K562 (cell line): ENCODE measurements around the gene DYNC1I1. TPM values are rescaled to one million over a fixed set of nuclear protein-coding genes. Genes with fewer than 3 reads are reported as not detected.

Experiments
- ATAC-seq: fragments of 200-7000 bp; cut with Tn5 transposase; 3 replicates; pipeline ENCODE4 v1.9.1; 2020; ENCODE audit warnings: moderate library complexity
- BruUV-seq: library from RNA; stranded (reverse); fragments of 400-500 nt; replicated peaks from 2 replicates; lab custom pipeline; 2021; lab: Mats Ljungman, UMichigan
- CTCF ChIA-PET: fragments of 300-600 bp; formaldehyde crosslinking; extraction: SDS; loops from one replicate; lab custom pipeline; 2021; ENCODE audit warnings: low intra/inter-chr PET ratio; lab: Yijun Ruan, JAX
- POLR2A ChIA-PET: fragments of 300-600, 350-650 bp; sonication (Branson Sonifier 250); formaldehyde crosslinking; extraction: SDS; loops from one replicate; lab custom pipeline; 2021; ENCODE audit warnings: antibody characterized with exemption, inconsistent platforms; lab: Yijun Ruan, JAX
- DNase-seq, 4 experiments: peaks; one replicate each; pipeline versions ENCODE4 v3.0.0 to v3.0.0-alpha.2; 2011 to 2018; ENCODE audit warnings: low spot score in 3 of 4, mixed read lengths in 3 of 4; ENCODE audit errors: extremely low read depth in 1 of 4
- FAIRE-seq: peaks from 2 replicates; lab custom pipeline; 2011; peaks lifted over from hg19 to GRCh38; lab: Jason Lieb, UNC
- H2AFZ ChIP-seq: 2 replicates; pipeline ENCODE4 v1.6.0; 2011; ENCODE audit warnings: low read depth, low read length, control low read depth, inconsistent platforms
- H3K27ac ChIP-seq: fragments of 200-600 bp; 3 replicates; pipeline ENCODE4 v1.8.0; 2011; ENCODE audit warnings: low read depth, mild to moderate bottlenecking, control low read depth, inconsistent platforms, low read length, moderate library complexity, mixed read lengths; ENCODE audit errors: extremely low read depth
- H3K27me3 ChIP-seq, 2 experiments: fragments of 300-600 bp in 1 of 2; 2 replicates in 1 of 2; 3 replicates in 1 of 2; pipeline versions ENCODE4 v1.6.0 to v1.8.0; 2011; ENCODE audit warnings: inconsistent platforms in 2 of 2, low read length in 2 of 2, mild to moderate bottlenecking in 1 of 2, mixed read lengths in 1 of 2, moderate library complexity in 1 of 2; ENCODE audit not compliant: control insufficient read depth in 2 of 2, insufficient read depth in 2 of 2
- H3K36me3 ChIP-seq: fragments of 300-600 bp; 3 replicates; pipeline ENCODE4 v1.8.0; 2011; ENCODE audit warnings: mild to moderate bottlenecking, low read length, inconsistent platforms; ENCODE audit not compliant: control insufficient read depth, insufficient read depth
- H3K4me1 ChIP-seq, 2 experiments: fragments of 200-600 bp in 1 of 2; replicated peaks in 1 of 2; 2 replicates in 1 of 2; 3 replicates in 1 of 2; pipeline versions ENCODE4 v1.5.1 to v1.8.0; 2011; ENCODE audit warnings: inconsistent platforms in 2 of 2, low read length in 2 of 2, mild to moderate bottlenecking in 1 of 2, mixed read lengths in 1 of 2, moderate library complexity in 1 of 2; ENCODE audit not compliant: control insufficient read depth in 2 of 2, insufficient read depth in 2 of 2
- H3K4me2 ChIP-seq: 2 replicates; pipeline ENCODE4 v1.6.1; 2011; ENCODE audit warnings: low read length, control low read depth, inconsistent platforms, mixed read lengths; ENCODE audit not compliant: insufficient read depth
- H3K4me3 ChIP-seq: fragments of 200-600 bp; sonication (generic), shearing (Covaris generic); 2 replicates; pipeline ENCODE4 v1.5.1; 2016; ENCODE audit warnings: control low read depth, inconsistent platforms
- H3K79me2 ChIP-seq: fragments of 200-600 bp; 3 replicates; pipeline ENCODE4 v1.8.0; 2011; ENCODE audit warnings: low read length, inconsistent platforms; ENCODE audit not compliant: control insufficient read depth, insufficient read depth
- H3K9ac ChIP-seq, 2 experiments: 2 replicates each; pipeline versions ENCODE4 v1.6.0 to v1.6.1; 2011; ENCODE audit warnings: low read depth in 2 of 2, low read length in 2 of 2, control low read depth in 1 of 2, inconsistent platforms in 1 of 2, mild to moderate bottlenecking in 1 of 2, mixed read lengths in 1 of 2; ENCODE audit not compliant: insufficient read depth in 1 of 2
- H3K9me1 ChIP-seq: one replicate; pipeline ENCODE4 v1.6.0; 2011; ENCODE audit warnings: inconsistent platforms, mild to moderate bottlenecking, low read length, moderate library complexity; ENCODE audit not compliant: control insufficient read depth, insufficient read depth
- H3K9me3 ChIP-seq: replicated peaks from 2 replicates; pipeline ENCODE4 v1.5.1; 2011; ENCODE audit warnings: low read depth, low read length, inconsistent platforms; ENCODE audit not compliant: control insufficient read depth, insufficient read depth
- H4K20me1 ChIP-seq: replicated peaks from 2 replicates; pipeline ENCODE4 v1.6.1; 2011; ENCODE audit warnings: low read length, inconsistent platforms, mixed read lengths; ENCODE audit not compliant: control insufficient read depth, insufficient read depth
- MTA3 ChIP-seq: fragments of 450-650 bp; formaldehyde crosslinking; IDR thresholded peaks from 2 replicates; pipeline ENCODE4 v1.6.1; 2017; ENCODE audit warnings: mild to moderate bottlenecking, borderline replicate concordance
- PRMT5 ChIP-seq: sonication (generic); formaldehyde crosslinking; IDR thresholded peaks from 2 replicates; pipeline ENCODE4 v1.5.0; 2020; ENCODE audit warnings: missing genetic modification reagents
- ZBTB2 ChIP-seq: fragments of 450-650 bp; IDR thresholded peaks from 2 replicates; pipeline ENCODE4 v1.6.1; 2016; ENCODE audit warnings: antibody characterized with exemption
- ZNF3 ChIP-seq: fragments of 250-450 bp; sonication (Bioruptor Pico); IDR thresholded peaks from 2 replicates; pipeline ENCODE4 v1.5.0; 2021; ENCODE audit warnings: mild to moderate bottlenecking, moderate library complexity
- ZNF609 ChIP-seq: sonication (generic); formaldehyde crosslinking; IDR thresholded peaks from 2 replicates; pipeline ENCODE4 v1.8.1; 2023; ENCODE audit warnings: missing genetic modification reagents, mild to moderate bottlenecking, borderline replicate concordance
- WGBS: fragments of 100-300 bp; shearing (Covaris generic); methylation state at CpG from one replicate; pipeline ENCODE4 v1.1.6; 2016; ENCODE audit warnings: low coverage, mixed read lengths; ENCODE audit not compliant: insufficient coverage; ENCODE audit errors: missing lambda C conversion rate; 5-methylcytosine and 5-hydroxymethylcytosine counted together
- in situ Hi-C: fragments of 300-500 bp; cut with MboI; formaldehyde crosslinking; loops from 4 replicates; pipeline ENCODE4 v1.15.0; 2018; ENCODE audit warnings: inconsistent platforms, mixed read lengths
- intact Hi-C: fragments of 100-400 bp; cut with micrococcal nuclease; formaldehyde crosslinking; loops from 2 replicates; pipeline ENCODE4 v1.14.2; 2022
- polyA plus RNA-seq, 8 experiments: library from polyadenylated mRNA; depleted of rRNA in 4 of 8; stranded (reverse) in 5 of 8; unstranded in 3 of 8; fragments of >200 nt; fragmentation: Nextera tagmentation in 2 of 8; fragmentation: Illumina TruSeq in 1 of 8; extraction: Ambion mirVana in 2 of 8; extraction: Trizol in 1 of 8; gene quantifications; 2 replicates each; pipeline versions ENCODE4 v1.2.1 to v1.2.3, GENCODE V29; 2011 to 2014; ENCODE audit warnings: inconsistent platforms in 1 of 8, missing spikeins in 1 of 8
- total RNA-seq, 7 experiments: library from RNA; depleted of rRNA in 6 of 7; stranded (reverse); fragments of >200 nt in 6 of 7; fragmentation: Illumina TruSeq in 2 of 7; extraction: Trizol in 2 of 7; gene quantifications; 2 replicates each; pipeline versions ENCODE4 v1.2.1 to v1.2.3, GENCODE V29; 2011 to 2021; ENCODE audit warnings: low replicate concordance in 1 of 7

Gene DYNC1I1
- total and polyA plus RNA-seq, 9 of the 15 experiments (the other 6 are each of a cell fraction or from before 2014, with no cell fraction given), result 0.22 to 1.5 (median 0.44) TPM

- Histone ChIP-seq H4K20me1 (no peaks in the 10 kb centered on the region), H3K4me2 (no peak overlapping the region), H2AFZ (no peak overlapping the region), H3K79me2 (no peaks in the 10 kb centered on the region), H3K4me1 (no peaks in the 10 kb centered on the region), H3K9me3 (no peaks in the 10 kb centered on the region), H3K9me1 (no peaks in the 10 kb centered on the region), H3K27me3 (no peaks in the 10 kb centered on the region; a peak in 1 of 5 replicates), H3K27ac (no peak overlapping the region), H3K36me3 (no peaks in the 10 kb centered on the region), H3K9ac (no peak overlapping the region)
- ChIA-PET POLR2A (interaction anchor here (0.6 kb wide), 1 partner anchor 9 kb away, joined by 3 read pairs; no protein-coding TSS in a partner anchor), CTCF (no interaction called here)
- DNase-seq (no peak), ATAC-seq (no peak), FAIRE-seq (no peak)
- intact Hi-C loops (no loop called here), in situ Hi-C loops (no loop called here)
- no TSS peak for BruUV-seq
- 0% methylated on average over 3 of the region's 3 CpGs for WGBS
- TF ChIP-seq MTA3 (no peak), PRMT5 (CRISPR knock-in tag) (no peak), ZBTB2 (no peak), ZNF3 (CRISPR knock-in tag) (no peak), ZNF609 (CRISPR knock-in tag) (no peak)
- TF ChIP-seq, all 486 proteins: peak for 0
- H3K4me3 ChIP-seq, result no peak overlapping the region
Observed at GRCh38 chr7:95758187-95758586, 14.2 kb upstream of the DYNC1I1 start.
